CD8-positive, alpha-beta memory T cell (primary cell): ENCODE measurements around the gene QRICH2. TPM values are rescaled to one million over a fixed set of nuclear protein-coding genes. Genes with fewer than 3 reads are reported as not detected.

ENCODE experiments used
- CTCF ChIA-PET: fragments of 350-600 bp; sonication (Branson Sonifier 250); formaldehyde crosslinking; loops from one replicate; lab custom pipeline; 2021; ENCODE audit warnings: antibody characterized with exemption; lab: Charles Lee
- POLR2A ChIA-PET: fragments of 350-600 bp; sonication (Branson Sonifier 250); formaldehyde crosslinking; loops from one replicate; lab custom pipeline; 2021; ENCODE audit warnings: antibody characterized with exemption; lab: Charles Lee
- DNase-seq, 5 donors: peaks; one replicate each; pipeline versions ENCODE4 v3.0.0 to v3.0.0-alpha.2; 2020 to 2022; ENCODE audit warnings: mixed read lengths in 1 of 5
- H3K27ac ChIP-seq: one replicate; pipeline ENCODE4 v1.7.0; 2013; ENCODE audit warnings: low read depth, mild to moderate bottlenecking, low read length, moderate library complexity
- H3K27me3 ChIP-seq: 2 replicates; pipeline ENCODE4 v1.7.0; 2013; ENCODE audit warnings: low read length, mild to moderate bottlenecking; ENCODE audit not compliant: insufficient read depth, poor library complexity, severe bottlenecking
- H3K36me3 ChIP-seq: 2 replicates; pipeline ENCODE4 v1.7.0; 2013; ENCODE audit warnings: mild to moderate bottlenecking, low read length, moderate library complexity; ENCODE audit not compliant: insufficient read depth
- H3K4me1 ChIP-seq: 2 replicates; pipeline ENCODE4 v1.7.0; 2013; ENCODE audit warnings: mild to moderate bottlenecking, low read length, moderate library complexity; ENCODE audit not compliant: insufficient read depth
- H3K4me3 ChIP-seq: 2 replicates; pipeline ENCODE4 v1.7.0; 2013; ENCODE audit warnings: mild to moderate bottlenecking, low read length
- H3K9me3 ChIP-seq: 2 replicates; pipeline ENCODE4 v1.7.0; 2013; ENCODE audit warnings: mild to moderate bottlenecking, low read length
- H3K27ac Mint-ChIP-seq, 8 donors: one replicate each; pipeline ENCODE4 v1.8.0; 2020 to 2021; ENCODE audit warnings: mixed read lengths in 8 of 8, mild to moderate bottlenecking in 6 of 8, inconsistent platforms in 3 of 8, moderate library complexity in 3 of 8
- H3K27me3 Mint-ChIP-seq, 2 donors: one replicate each; pipeline ENCODE4 v1.8.0; 2020 to 2021; ENCODE audit warnings: mixed read lengths in 2 of 2, mild to moderate bottlenecking in 1 of 2, moderate library complexity in 1 of 2
- H3K36me3 Mint-ChIP-seq, 3 donors: one replicate each; pipeline ENCODE4 v1.8.0; 2020 to 2021; ENCODE audit warnings: mixed read lengths in 3 of 3, inconsistent platforms in 1 of 3, mild to moderate bottlenecking in 1 of 3
- H3K4me1 Mint-ChIP-seq, 3 donors: one replicate each; pipeline ENCODE4 v1.8.0; 2020 to 2021; ENCODE audit warnings: mixed read lengths in 3 of 3, inconsistent platforms in 1 of 3, mild to moderate bottlenecking in 1 of 3
- H3K4me3 Mint-ChIP-seq, 7 donors: one replicate each; pipeline ENCODE4 v1.8.0; 2020 to 2021; ENCODE audit warnings: mixed read lengths in 7 of 7, mild to moderate bottlenecking in 6 of 7, moderate library complexity in 4 of 7, inconsistent platforms in 2 of 7
- H3K9me3 Mint-ChIP-seq, 5 donors: one replicate each; pipeline ENCODE4 v1.8.0; 2020 to 2022; ENCODE audit warnings: mixed read lengths in 5 of 5, mild to moderate bottlenecking in 3 of 5, moderate library complexity in 2 of 5, inconsistent platforms in 1 of 5
- polyA plus RNA-seq: library from polyadenylated mRNA; unstranded; fragments of 300-500 nt; fragmentation: Illumina TruSeq; gene quantifications from one replicate; pipeline ENCODE4 v1.2.3, GENCODE V29; 2021
- total RNA-seq, 2 experiments: library from RNA; stranded (reverse); gene quantifications; one replicate each; pipeline ENCODE4 v1.2.3, GENCODE V29; 2021

QRICH2 gene
- total and polyA plus RNA-seq, 3 experiments from 2014 or later, result 0.22 to 2.5 (median 2.4) TPM

GRCh38 chr17:76337413-76337777 is 29.3 kb upstream of the QRICH2 start:
- H3K27ac Mint-ChIP-seq, result peak overlapping the region in 2 of 8 donors; percentile 11 to 47
- H3K27ac ChIP-seq, result no peak overlapping the region
- H3K9me3 ChIP-seq, result no peaks in the 10 kb centered on the region
- peaks cover 0 to 29% (median 5%) of the 10 kb centered on the region in 3 donors for H3K36me3 Mint-ChIP-seq
- H3K27me3 ChIP-seq, result no peaks in the 10 kb centered on the region
- no peaks in the 10 kb centered on the region for H3K4me1 ChIP-seq
- H3K4me1 Mint-ChIP-seq, result peaks cover 7 to 21% (median 14%) of the 10 kb centered on the region in 3 donors
- ChIA-PET POLR2A (no interaction called here), CTCF (interaction anchor here (1.0 to 1.5 kb wide), 2 partner anchors 38 to 60 kb away, joined by 4 read pairs; no protein-coding TSS in a partner anchor)
- no peak overlapping the region for H3K4me3 ChIP-seq
- H3K27me3 Mint-ChIP-seq, result no peaks in the 10 kb centered on the region
- H3K36me3 ChIP-seq, result peaks cover 5% of the 10 kb centered on the region
- H3K9me3 Mint-ChIP-seq, result no peaks in the 10 kb centered on the region
- no peak overlapping the region for H3K4me3 Mint-ChIP-seq
- no peak for DNase-seq

- POLR2A ChIA-PET, result no interaction called here
- CTCF ChIA-PET, result interaction anchor here (1.0 to 1.5 kb wide), 2 partner anchors 37 to 61 kb away, joined by 4 read pairs; no protein-coding TSS in a partner anchor
- Mint-ChIP-seq H3K27ac (peak overlapping the region in 2 of 8 donors; percentile 11 to 47), H3K4me3 (no peak overlapping the region), H3K9me3 (no peaks in the 10 kb centered on the region), H3K36me3 (peaks cover 0 to 27% (median 2%) of the 10 kb centered on the region in 3 donors), H3K27me3 (no peaks in the 10 kb centered on the region), H3K4me1 (peaks cover 7 to 18% (median 11%) of the 10 kb centered on the region in 3 donors)
- Histone ChIP-seq H3K4me1 (no peaks in the 10 kb centered on the region), H3K36me3 (peaks cover under 1% of the 10 kb centered on the region), H3K27ac (no peak overlapping the region), H3K27me3 (no peaks in the 10 kb centered on the region), H3K9me3 (no peaks in the 10 kb centered on the region), H3K4me3 (no peak overlapping the region)
- no peak for DNase-seq
Measured at GRCh38 chr17:76336756-76337412, 28.8 kb upstream of the QRICH2 start.

GRCh38 chr17:76335716-76336381 is 27.8 kb upstream of the QRICH2 start:
- no peak for DNase-seq
- POLR2A ChIA-PET, result no interaction called here
- no peak overlapping the region for H3K27ac Mint-ChIP-seq
- peaks cover 0 to 29% (median 8%) of the 10 kb centered on the region in 3 donors for H3K36me3 Mint-ChIP-seq
- Histone ChIP-seq H3K9me3 (no peaks in the 10 kb centered on the region), H3K27me3 (no peaks in the 10 kb centered on the region), H3K27ac (no peak overlapping the region), H3K4me3 (no peak overlapping the region), H3K36me3 (no peaks in the 10 kb centered on the region), H3K4me1 (no peaks in the 10 kb centered on the region)
- H3K27me3 Mint-ChIP-seq, result no peaks in the 10 kb centered on the region
- no peak overlapping the region for H3K4me3 Mint-ChIP-seq
- peaks cover 6 to 17% (median 11%) of the 10 kb centered on the region in 3 donors for H3K4me1 Mint-ChIP-seq
- H3K9me3 Mint-ChIP-seq, result no peaks in the 10 kb centered on the region
- CTCF ChIA-PET, result interaction anchor here (1.3 kb wide), 1 partner anchor 61 kb away, joined by 4 read pairs; no protein-coding TSS in a partner anchor

GRCh38 chr17:76333673-76334505 is 25.8 kb upstream of the QRICH2 start:
- H3K27me3 Mint-ChIP-seq, result no peaks in the 10 kb centered on the region
- Histone ChIP-seq H3K36me3 (no peaks in the 10 kb centered on the region), H3K27me3 (no peaks in the 10 kb centered on the region), H3K4me1 (no peaks in the 10 kb centered on the region), H3K27ac (no peak overlapping the region), H3K4me3 (no peak overlapping the region), H3K9me3 (no peaks in the 10 kb centered on the region)
- peaks cover 2 to 11% (median 5%) of the 10 kb centered on the region in 3 donors for H3K4me1 Mint-ChIP-seq
- H3K4me3 Mint-ChIP-seq, result no peak overlapping the region
- H3K9me3 Mint-ChIP-seq, result no peaks in the 10 kb centered on the region
- ChIA-PET POLR2A (no interaction called here), CTCF (no interaction called here)
- peaks cover 0 to 34% (median 6%) of the 10 kb centered on the region in 3 donors for H3K36me3 Mint-ChIP-seq
- peak overlapping the region in 1 of 8 donors; percentile 48 for H3K27ac Mint-ChIP-seq
- no peak for DNase-seq

- Mint-ChIP-seq H3K9me3 (no peaks in the 10 kb centered on the region), H3K27ac (no peak overlapping the region), H3K27me3 (no peaks in the 10 kb centered on the region), H3K4me1 (peaks cover 0 to 6% (median 0%) of the 10 kb centered on the region in 3 donors), H3K36me3 (peaks cover 3 to 54% (median 15%) of the 10 kb centered on the region in 3 donors), H3K4me3 (no peak overlapping the region)
- H3K4me3 ChIP-seq, result no peak overlapping the region
- DNase-seq, result no peak
- no peak overlapping the region for H3K27ac ChIP-seq
- no peaks in the 10 kb centered on the region for H3K9me3 ChIP-seq
- H3K27me3 ChIP-seq, result no peaks in the 10 kb centered on the region
- H3K36me3 ChIP-seq, result no peaks in the 10 kb centered on the region
- POLR2A ChIA-PET, result no interaction called here
- no peaks in the 10 kb centered on the region for H3K4me1 ChIP-seq
- CTCF ChIA-PET, result interaction anchor here (1.0 to 1.7 kb wide), 2 partner anchors 66 to 293 kb away, joined by 3 to 6 read pairs; no protein-coding TSS in a partner anchor
Measured at GRCh38 chr17:76331083-76331482, 23.0 kb upstream of the QRICH2 start.

GRCh38 chr17:76329664-76330063 is 21.6 kb upstream of the QRICH2 start:
- Mint-ChIP-seq H3K27me3 (no peaks in the 10 kb centered on the region), H3K4me1 (peaks cover 0 to 6% (median 0%) of the 10 kb centered on the region in 3 donors), H3K4me3 (no peak overlapping the region), H3K9me3 (no peaks in the 10 kb centered on the region), H3K36me3 (peaks cover 3 to 59% (median 15%) of the 10 kb centered on the region in 3 donors), H3K27ac (peak overlapping the region in 1 of 8 donors; percentile 1)
- ChIA-PET CTCF (interaction anchor here (1.7 kb wide), 1 partner anchor 68 kb away, joined by 6 read pairs; no protein-coding TSS in a partner anchor), POLR2A (no interaction called here)
- no peaks in the 10 kb centered on the region for H3K27me3 ChIP-seq
- no peak overlapping the region for H3K4me3 ChIP-seq
- no peak for DNase-seq
- H3K36me3 ChIP-seq, result no peaks in the 10 kb centered on the region
- H3K4me1 ChIP-seq, result no peaks in the 10 kb centered on the region
- no peak overlapping the region for H3K27ac ChIP-seq
- H3K9me3 ChIP-seq, result no peaks in the 10 kb centered on the region

GRCh38 chr17:76327696-76328095 is 19.6 kb upstream of the QRICH2 start:
- ChIA-PET CTCF (no interaction called here), POLR2A (no interaction called here)
- H3K27me3 ChIP-seq, result no peaks in the 10 kb centered on the region
- H3K27ac ChIP-seq, result no peak overlapping the region
- H3K4me1 Mint-ChIP-seq, result no peaks in the 10 kb centered on the region
- no peaks in the 10 kb centered on the region for H3K9me3 ChIP-seq
- H3K9me3 Mint-ChIP-seq, result no peaks in the 10 kb centered on the region
- DNase-seq, result no peak
- H3K36me3 ChIP-seq, result no peaks in the 10 kb centered on the region
- no peak overlapping the region for H3K4me3 Mint-ChIP-seq
- H3K4me3 ChIP-seq, result no peak overlapping the region
- no peak overlapping the region for H3K27ac Mint-ChIP-seq
- H3K4me1 ChIP-seq, result no peaks in the 10 kb centered on the region
- no peaks in the 10 kb centered on the region for H3K27me3 Mint-ChIP-seq
- peaks cover 3 to 68% (median 19%) of the 10 kb centered on the region in 3 donors for H3K36me3 Mint-ChIP-seq
